ENCODE results near the gene FAM168B.

FAM168B gene

DNA sequence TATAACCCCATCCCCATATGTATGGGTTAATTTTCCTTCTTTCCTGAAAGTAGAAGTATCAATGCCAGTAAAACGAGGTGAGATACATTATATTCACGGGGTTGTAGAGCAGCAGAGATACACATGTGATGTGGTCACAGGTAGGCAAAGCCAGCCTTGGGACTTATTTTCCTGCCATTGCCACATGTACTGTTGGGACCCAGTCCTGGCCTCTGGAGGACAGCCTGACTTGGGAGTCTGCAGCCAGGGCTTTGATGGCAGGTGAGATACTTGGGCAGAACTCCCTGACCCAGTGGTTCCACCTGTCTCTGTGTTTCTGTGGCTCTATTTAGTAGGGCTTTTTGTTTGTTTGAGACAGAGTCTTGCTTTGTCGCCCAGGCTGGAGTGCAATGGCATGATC is 29.9 kb upstream of the FAM168B start:
- Histone ChIP-seq H3K9ac (ENCODE audit: low read length) (no peak overlapping the region), H3K9me2 (replicated peaks; ENCODE audit: insufficient read depth, low read length) (no peaks in the 10 kb centered on the region), H3K36me3 (replicated peaks; ENCODE audit: insufficient read depth, low read length) (peaks cover 4% of the 10 kb centered on the region; the same call in 1 of the 2 replicates), H3F3A (ENCODE audit: insufficient read depth, low read length) (no peaks in the 10 kb centered on the region), H3K79me2 (ENCODE audit: low read length) (peaks cover 69% of the 10 kb centered on the region), H4K20me1 (ENCODE audit: insufficient read depth, low read length) (no peaks in the 10 kb centered on the region; the same call in 1 of the 2 replicates), H3K9me3 (replicated peaks; ENCODE audit: insufficient read depth, low read length) (no peaks in the 10 kb centered on the region), H3K4me1 (ENCODE audit: low read length) (no peaks in the 10 kb centered on the region), H3K27me3 (replicated peaks; ENCODE audit: insufficient read depth, low read length) (no peaks in the 10 kb centered on the region), H3K4me2 (ENCODE audit: low read depth, low read length) (no peak overlapping the region), H3K27ac (ENCODE audit: low read length) (no peak overlapping the region), H2AFZ (ENCODE audit: low read length) (no peak overlapping the region), H3K4me3 (ENCODE audit: low read length) (no peak overlapping the region)
- no peak for TF ChIP-seq EZH2phosphoT487 (IDR thresholded peaks at IDR 0.05; ENCODE audit: low read length)
- TF ChIP-seq, protein P1, sequence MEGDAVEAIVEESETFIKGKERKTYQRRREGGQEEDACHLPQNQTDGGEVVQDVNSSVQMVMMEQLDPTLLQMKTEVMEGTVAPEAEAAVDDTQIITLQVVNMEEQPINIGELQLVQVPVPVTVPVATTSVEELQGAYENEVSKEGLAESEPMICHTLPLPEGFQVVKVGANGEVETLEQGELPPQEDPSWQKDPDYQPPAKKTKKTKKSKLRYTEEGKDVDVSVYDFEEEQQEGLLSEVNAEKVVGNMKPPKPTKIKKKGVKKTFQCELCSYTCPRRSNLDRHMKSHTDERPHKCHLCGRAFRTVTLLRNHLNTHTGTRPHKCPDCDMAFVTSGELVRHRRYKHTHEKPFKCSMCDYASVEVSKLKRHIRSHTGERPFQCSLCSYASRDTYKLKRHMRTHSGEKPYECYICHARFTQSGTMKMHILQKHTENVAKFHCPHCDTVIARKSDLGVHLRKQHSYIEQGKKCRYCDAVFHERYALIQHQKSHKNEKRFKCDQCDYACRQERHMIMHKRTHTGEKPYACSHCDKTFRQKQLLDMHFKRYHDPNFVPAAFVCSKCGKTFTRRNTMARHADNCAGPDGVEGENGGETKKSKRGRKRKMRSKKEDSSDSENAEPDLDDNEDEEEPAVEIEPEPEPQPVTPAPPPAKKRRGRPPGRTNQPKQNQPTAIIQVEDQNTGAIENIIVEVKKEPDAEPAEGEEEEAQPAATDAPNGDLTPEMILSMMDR (IDR thresholded peaks at IDR 0.05; ENCODE audit: low read length): no peak
- no peak for TF ChIP-seq EZH2 (optimal IDR thresholded peaks at IDR 0.05; ENCODE audit: low read depth, low read length)
- DNase-seq: no peak

DNA sequence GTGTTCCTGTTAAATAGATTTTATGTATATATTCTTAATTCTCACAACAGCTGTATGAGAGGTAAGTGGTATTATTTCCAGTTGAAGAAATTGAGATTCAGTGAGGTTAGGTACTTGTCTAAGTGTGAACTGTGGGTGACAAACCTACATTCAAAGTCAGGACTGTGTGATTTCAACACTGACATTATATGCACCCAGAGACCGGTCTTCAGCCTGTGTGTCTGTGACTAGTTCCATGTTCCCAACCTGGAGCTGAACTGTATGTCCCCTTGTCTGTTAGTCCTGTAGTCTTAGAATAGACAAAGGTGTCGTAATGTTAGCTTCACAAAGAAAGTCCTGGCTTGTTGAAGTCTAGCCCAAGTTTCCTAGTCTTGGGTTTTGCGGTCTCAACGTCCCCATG is 29.2 kb upstream of the FAM168B start:
- Histone ChIP-seq H3K9me2 (replicated peaks; ENCODE audit: insufficient read depth, low read length) (no peaks in the 10 kb centered on the region), H3K4me3 (ENCODE audit: low read length) (no peak overlapping the region), H3K4me2 (ENCODE audit: low read depth, low read length) (no peak overlapping the region), H3K36me3 (replicated peaks; ENCODE audit: insufficient read depth, low read length) (peaks cover 4% of the 10 kb centered on the region; the same call in 1 of the 2 replicates), H3K27me3 (replicated peaks; ENCODE audit: insufficient read depth, low read length) (no peaks in the 10 kb centered on the region), H3K79me2 (ENCODE audit: low read length) (peaks cover 76% of the 10 kb centered on the region), H3K9ac (ENCODE audit: low read length) (no peak overlapping the region), H3K27ac (ENCODE audit: low read length) (no peak overlapping the region), H3K9me3 (replicated peaks; ENCODE audit: insufficient read depth, low read length) (no peaks in the 10 kb centered on the region), H4K20me1 (ENCODE audit: insufficient read depth, low read length) (no peaks in the 10 kb centered on the region; the same call in 1 of the 2 replicates), H2AFZ (ENCODE audit: low read length) (no peak overlapping the region), H3F3A (ENCODE audit: insufficient read depth, low read length) (no peaks in the 10 kb centered on the region), H3K4me1 (ENCODE audit: low read length) (no peaks in the 10 kb centered on the region)
- TF ChIP-seq, protein P1 (IDR thresholded peaks at IDR 0.05; ENCODE audit: low read length): no peak
- TF ChIP-seq EZH2 (optimal IDR thresholded peaks at IDR 0.05; ENCODE audit: low read depth, low read length): no peak
- no peak for TF ChIP-seq EZH2phosphoT487 (IDR thresholded peaks at IDR 0.05; ENCODE audit: low read length)
- no peak for DNase-seq

DNA sequence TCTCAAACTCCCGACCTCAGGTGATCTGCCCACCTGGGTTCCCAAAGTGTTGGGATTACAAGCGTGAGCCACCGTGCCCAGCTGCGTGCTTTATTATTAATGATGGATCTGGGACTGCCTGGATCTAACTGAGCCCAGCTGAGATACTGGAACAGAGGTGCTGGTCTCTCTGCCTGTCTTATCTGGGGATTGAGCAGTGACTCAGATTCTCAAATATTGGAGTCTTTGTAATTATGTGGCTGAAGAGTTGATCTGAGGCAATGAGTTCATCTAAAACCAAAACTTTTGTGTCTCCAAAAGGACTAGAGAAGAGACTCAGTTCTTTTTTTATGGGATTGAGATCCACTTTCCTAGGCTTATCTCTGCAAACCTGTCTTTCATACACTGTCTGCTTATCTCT is 28.2 kb upstream of the FAM168B start:
- Histone ChIP-seq H3K4me3 (ENCODE audit: low read length) (no peak overlapping the region), H2AFZ (ENCODE audit: low read length) (no peak overlapping the region), H3K27ac (ENCODE audit: low read length) (no peak overlapping the region), H3K9me2 (replicated peaks; ENCODE audit: insufficient read depth, low read length) (no peaks in the 10 kb centered on the region), H3K36me3 (replicated peaks; ENCODE audit: insufficient read depth, low read length) (peaks cover 4% of the 10 kb centered on the region; the same call in 1 of the 2 replicates), H3K9ac (ENCODE audit: low read length) (no peak overlapping the region), H3K4me1 (ENCODE audit: low read length) (no peaks in the 10 kb centered on the region), H3K79me2 (ENCODE audit: low read length) (peaks cover 86% of the 10 kb centered on the region), H4K20me1 (ENCODE audit: insufficient read depth, low read length) (no peaks in the 10 kb centered on the region; the same call in 1 of the 2 replicates), H3K9me3 (replicated peaks; ENCODE audit: insufficient read depth, low read length) (no peaks in the 10 kb centered on the region), H3F3A (ENCODE audit: insufficient read depth, low read length) (no peaks in the 10 kb centered on the region), H3K4me2 (ENCODE audit: low read depth, low read length) (no peak overlapping the region), H3K27me3 (replicated peaks; ENCODE audit: insufficient read depth, low read length) (no peaks in the 10 kb centered on the region)
- DNase-seq: no peak
- TF ChIP-seq, protein P1 (IDR thresholded peaks at IDR 0.05; ENCODE audit: low read length): no peak
- TF ChIP-seq EZH2 (optimal IDR thresholded peaks at IDR 0.05; ENCODE audit: low read depth, low read length) (no peak), EZH2phosphoT487 (IDR thresholded peaks at IDR 0.05; ENCODE audit: low read length) (no peak)

Data from MM.1S (cell line).